BE2C (cell line): ENCODE results near the gene AAMP.

ENCODE experiments used
- DNase-seq: peaks from one replicate; pipeline ENCODE4 v3.0.0-alpha.2; 2020
- H3K27me3 ChIP-seq: fragments of 250-450 bp; sonication (Bioruptor Pico); 2 replicates; pipeline ENCODE4 v1.5.1; 2020; ENCODE audit warnings: mild to moderate bottlenecking
- H3K36me3 ChIP-seq: fragments of 250-450 bp; sonication (Bioruptor Pico); 2 replicates; pipeline ENCODE4 v1.5.1; 2020; ENCODE audit warnings: mild to moderate bottlenecking
- H3K4me1 ChIP-seq: fragments of 250-450 bp; sonication (Bioruptor Pico); 2 replicates; pipeline ENCODE4 v1.5.1; 2020
- H3K4me3 ChIP-seq: 2 replicates; pipeline ENCODE4 v1.5.1; 2011; ENCODE audit warnings: low read depth, low read length
- H3K9me3 ChIP-seq: fragments of 250-450 bp; sonication (Bioruptor Pico); 2 replicates; pipeline ENCODE4 v1.5.1; 2020
- TF ChIP-seq, protein P1 (sequence below): IDR thresholded peaks from 2 replicates; pipeline ENCODE4 v1.5.1; 2012; ENCODE audit warnings: mild to moderate bottlenecking, low read depth, low read length

Gene AAMP

DNA sequence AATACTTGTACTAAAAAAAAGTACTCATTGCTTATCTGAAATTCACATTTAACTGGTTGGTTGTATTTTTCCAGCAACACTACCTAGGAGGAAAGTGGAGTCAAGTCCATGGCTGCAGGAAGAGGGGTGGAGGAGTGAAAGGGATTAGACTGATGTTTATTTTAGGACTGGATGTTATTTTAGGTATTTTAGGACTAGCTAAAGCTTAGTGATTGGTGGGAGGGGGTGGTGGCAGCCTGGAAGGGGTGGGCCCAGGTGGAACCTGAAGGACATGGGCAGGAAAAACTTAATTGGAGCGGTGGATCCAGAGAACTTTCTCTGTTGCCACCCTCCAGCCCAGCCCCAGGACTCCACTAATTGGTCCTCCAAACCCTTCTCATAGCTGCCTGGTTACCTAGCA lies 26.3 kb upstream of the AAMP start:
- Histone ChIP-seq H3K4me1 (peaks cover 3% of the 10 kb centered on the region; the same call in 1 of the 2 replicates), H3K36me3 (no peaks in the 10 kb centered on the region), H3K9me3 (no peaks in the 10 kb centered on the region), H3K27me3 (no peaks in the 10 kb centered on the region), H3K4me3 (no peak overlapping the region)
- TF ChIP-seq, protein P1, sequence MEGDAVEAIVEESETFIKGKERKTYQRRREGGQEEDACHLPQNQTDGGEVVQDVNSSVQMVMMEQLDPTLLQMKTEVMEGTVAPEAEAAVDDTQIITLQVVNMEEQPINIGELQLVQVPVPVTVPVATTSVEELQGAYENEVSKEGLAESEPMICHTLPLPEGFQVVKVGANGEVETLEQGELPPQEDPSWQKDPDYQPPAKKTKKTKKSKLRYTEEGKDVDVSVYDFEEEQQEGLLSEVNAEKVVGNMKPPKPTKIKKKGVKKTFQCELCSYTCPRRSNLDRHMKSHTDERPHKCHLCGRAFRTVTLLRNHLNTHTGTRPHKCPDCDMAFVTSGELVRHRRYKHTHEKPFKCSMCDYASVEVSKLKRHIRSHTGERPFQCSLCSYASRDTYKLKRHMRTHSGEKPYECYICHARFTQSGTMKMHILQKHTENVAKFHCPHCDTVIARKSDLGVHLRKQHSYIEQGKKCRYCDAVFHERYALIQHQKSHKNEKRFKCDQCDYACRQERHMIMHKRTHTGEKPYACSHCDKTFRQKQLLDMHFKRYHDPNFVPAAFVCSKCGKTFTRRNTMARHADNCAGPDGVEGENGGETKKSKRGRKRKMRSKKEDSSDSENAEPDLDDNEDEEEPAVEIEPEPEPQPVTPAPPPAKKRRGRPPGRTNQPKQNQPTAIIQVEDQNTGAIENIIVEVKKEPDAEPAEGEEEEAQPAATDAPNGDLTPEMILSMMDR, result no peak
- DNase-seq, result no peak

GRCh38 chr2:218295029-218295428 lies 25.1 kb upstream of the AAMP start:
- no peak for DNase-seq
- peaks cover 3% of the 10 kb centered on the region; the same call in 1 of the 2 replicates for H3K4me1 ChIP-seq
- H3K9me3 ChIP-seq, result no peaks in the 10 kb centered on the region

DNA sequence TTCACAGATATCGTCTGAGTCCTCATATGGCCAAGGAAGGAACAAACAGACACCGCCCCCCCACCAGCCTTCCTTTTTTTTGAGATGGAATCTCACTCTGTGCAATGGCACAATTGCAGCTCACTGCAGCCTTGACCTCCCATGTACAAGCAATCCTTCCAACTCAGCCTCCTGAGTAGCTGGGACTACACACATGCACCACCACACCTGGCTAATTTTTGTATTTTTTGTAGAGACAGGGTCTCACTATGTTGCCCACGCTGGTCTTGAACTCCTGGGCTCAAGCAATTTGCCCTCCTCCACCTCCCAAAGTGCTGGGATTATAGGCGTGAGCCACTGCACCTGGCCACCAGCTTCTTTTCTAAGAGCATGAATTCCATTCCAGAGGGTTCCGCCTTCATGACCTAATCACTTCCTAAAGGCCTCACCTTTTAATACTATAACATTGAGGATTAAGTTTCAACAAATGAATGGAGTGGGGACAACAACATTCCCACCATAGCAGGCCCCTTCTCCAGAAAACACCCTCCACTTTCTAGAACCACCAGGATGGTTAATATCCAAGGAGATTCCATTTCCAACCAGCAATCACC lies 24.6 kb upstream of the AAMP start:
- peaks cover 3% of the 10 kb centered on the region; the same call in 1 of the 2 replicates for H3K4me1 ChIP-seq
- no peak for DNase-seq
- no peak overlapping the region for H3K4me3 ChIP-seq
- H3K36me3 ChIP-seq, result no peaks in the 10 kb centered on the region
- TF ChIP-seq, protein P1, result no peak
- no peaks in the 10 kb centered on the region for H3K9me3 ChIP-seq
- H3K27me3 ChIP-seq, result no peaks in the 10 kb centered on the region

More at GRCh38 chr2:218295029-218295428, 25.1 kb upstream of the AAMP start:
- Histone ChIP-seq H3K36me3 (no peaks in the 10 kb centered on the region), H3K4me3 (no peak overlapping the region), H3K27me3 (no peaks in the 10 kb centered on the region)
- TF ChIP-seq, protein P1, result no peak

DNA sequence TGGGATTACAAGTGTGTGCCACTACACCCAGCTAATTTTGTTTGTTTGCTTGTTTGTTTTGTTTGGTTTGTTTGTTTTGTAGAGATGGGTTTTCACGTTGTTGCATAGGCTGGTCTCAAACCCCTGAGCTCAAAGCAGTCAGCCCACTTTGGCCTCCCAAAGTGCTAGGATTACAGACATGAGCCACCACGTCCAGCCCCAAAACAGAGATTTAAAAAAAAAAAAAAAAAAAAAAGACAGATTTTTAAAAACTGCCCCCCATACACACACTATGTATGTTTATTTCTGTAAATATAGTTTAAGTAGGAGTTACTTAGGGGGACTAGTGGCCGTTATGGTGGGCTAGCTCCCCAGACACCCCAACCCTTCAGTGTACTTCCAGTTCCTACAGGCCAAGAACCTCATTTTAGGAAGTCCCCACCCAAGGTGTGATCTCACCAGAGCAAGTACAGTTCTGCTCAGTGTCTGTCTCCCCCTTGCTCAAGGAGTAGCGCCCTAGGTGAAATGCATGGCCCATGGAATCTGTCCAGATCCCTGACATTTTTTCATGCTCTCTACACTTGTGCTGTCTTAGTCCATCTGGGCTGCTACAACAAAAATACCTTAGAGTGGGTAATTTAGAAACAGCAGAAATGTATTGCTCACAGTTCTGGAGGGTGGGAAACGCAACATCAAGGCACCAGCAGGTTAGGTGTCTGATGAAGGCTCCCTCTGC lies 23.9 kb upstream of the AAMP start:
- no peaks in the 10 kb centered on the region for H3K36me3 ChIP-seq
- DNase-seq, result no peak
- TF ChIP-seq, protein P1, result no peak
- peaks cover 3% of the 10 kb centered on the region; the same call in 1 of the 2 replicates for H3K4me1 ChIP-seq
- H3K4me3 ChIP-seq, result no peak overlapping the region
- H3K9me3 ChIP-seq, result no peaks in the 10 kb centered on the region
- H3K27me3 ChIP-seq, result no peaks in the 10 kb centered on the region

- Histone ChIP-seq H3K27me3 (no peaks in the 10 kb centered on the region), H3K4me3 (peak within 1 kb of the TSS; percentile 34; the same call in 1 of the 2 replicates), H3K36me3 (no peaks in the 10 kb centered on the region), H3K4me1 (peaks cover 3% of the 10 kb centered on the region; the same call in 1 of the 2 replicates), H3K9me3 (no peaks in the 10 kb centered on the region)
- peak; percentile 69 for DNase-seq
- TF ChIP-seq, protein P1, result peak; percentile 49
Observed at GRCh38 chr2:218292048-218293014, 22.4 kb upstream of the AAMP start, which contains the start of gene TMBIM1. TSS of gene TMBIM1 (minus strand) at chr2:218292503. CDS start at chr2:218282141, 10,362 bp downstream.
